ENCODE results near the gene NAT9. TPM values are rescaled to one million over a fixed set of nuclear protein-coding genes. Genes with fewer than 3 reads are reported as not detected.

NAT9 gene
- total and polyA plus RNA-seq, 2 of the 4 experiments (the other 2 are of a cell fraction), result 48.9 to 62.0 TPM

- CTCF ChIA-PET, result interaction anchor here (0.6 to 1.1 kb wide), 2 partner anchors 18 to 128 kb away, joined by 3 to 4 read pairs; no protein-coding TSS in a partner anchor
- 73% methylated on average over 2 of the region's 11 CpGs; no CpG with 5 or more reads in 1 of the 2 experiments for WGBS, 2 experiments (ENCODE audit: extremely low coverage in 2 of 2, insufficient read length in 1 of 2)
- POLR2A ChIA-PET (ENCODE audit: unreplicated experiment), result no interaction called here
These were observed 48.9 kb upstream of the NAT9 start for GRCh38 chr17:74824961-74825627.

More at GRCh38 chr17:74824961-74825627, 48.9 kb upstream of the NAT9 start:
- Histone ChIP-seq H3K9me3 (ENCODE audit: control insufficient read depth, insufficient read depth, low read length) (no peaks in the 10 kb centered on the region), H2BK120ac (ENCODE audit: low read depth, low read length) (no peak overlapping the region), H4K8ac (ENCODE audit: low read depth in 2 of 2, low read length in 2 of 2) (no peak overlapping the region), H3K79me1 (ENCODE audit: low read depth in 1 of 2, low read length in 2 of 2) (no peaks in the 10 kb centered on the region), H3K4me3 (ENCODE audit: insufficient read depth, low read depth, low read length) (no peak overlapping the region), H3K18ac (ENCODE audit: low read depth, low read length) (no peak overlapping the region), H4K20me1 (ENCODE audit: insufficient read depth, low read length) (no peaks in the 10 kb centered on the region), H3K14ac (replicated peaks; ENCODE audit: low read depth, low read length) (no peak overlapping the region), H3K9me1 (ENCODE audit: insufficient read depth, low read length) (no peaks in the 10 kb centered on the region), H3K36me3 (ENCODE audit: control insufficient read depth, insufficient read depth, low read length) (peaks cover 6% of the 10 kb centered on the region), H3K27ac (ENCODE audit: insufficient read depth, low read length) (no peak overlapping the region), H3K4ac (ENCODE audit: low read depth, low read length) (no peak overlapping the region), H3K56ac (ENCODE audit: extremely low read depth, insufficient read depth, low read length) (no peak overlapping the region), H2AK9ac (replicated peaks; ENCODE audit: low read depth, low read length, poor library complexity) (no peak overlapping the region), H2AK5ac (ENCODE audit: low read depth, low read length) (no peak overlapping the region), H3K27me3 (ENCODE audit: control insufficient read depth, insufficient read depth, low read length) (no peaks in the 10 kb centered on the region), H3K23ac (ENCODE audit: low read depth, low read length) (no peak overlapping the region), H2BK20ac (ENCODE audit: low read depth, low read length) (no peak overlapping the region), H2BK15ac (ENCODE audit: low read depth, low read length) (no peak overlapping the region), H4K91ac (ENCODE audit: insufficient read depth, low read depth, low read length) (no peak overlapping the region), H2BK5ac (ENCODE audit: low read depth, low read length, poor library complexity, severe bottlenecking) (no peak overlapping the region), H4K5ac (ENCODE audit: low read depth, low read length) (no peak overlapping the region), H3K4me1 (ENCODE audit: control insufficient read depth, insufficient read depth, low read length) (no peaks in the 10 kb centered on the region), H3K9ac (ENCODE audit: low read depth, low read length) (no peak overlapping the region), H2AFZ (replicated peaks; ENCODE audit: low read length, poor library complexity) (no peak overlapping the region), H3K4me2 (ENCODE audit: low read depth, low read length) (no peak overlapping the region)
- intact Hi-C loops (cut with micrococcal nuclease) (no loop called here), dilution Hi-C loops (cut with HindIII; ENCODE audit: low sequenced_read_pairs, unreplicated experiment) (no loop called here), in situ Hi-C loops (cut with MboI; ENCODE audit: low sequenced_read_pairs) (no loop called here)
- DNase-seq (no peak), ATAC-seq (ENCODE audit: low read depth) (no peak)
- BruUV-seq (replicated peaks), result no TSS peak
- TF ChIP-seq POLR2A (IDR thresholded peaks at IDR 0.05; ENCODE audit: low read depth, low read length), result no peak
- no peak for TF ChIP-seq USF2 (IDR thresholded peaks at IDR 0.05; ENCODE audit: low read depth, low read length)
- TF ChIP-seq CTCF (conservative IDR thresholded peaks at IDR 0.05; ENCODE audit: low read depth, low read length), result no peak
- TF ChIP-seq BHLHE40 (IDR thresholded peaks at IDR 0.05; ENCODE audit: low read depth, low read length), result no peak
- TF ChIP-seq SMC3 (IDR thresholded peaks at IDR 0.05; ENCODE audit: low read depth, low read length), result no peak

Data from IMR-90 (cell line).